Epithelial cell of proximal tubule (primary cell): ENCODE results near the gene PAQR5. TPM values are rescaled to one million over a fixed set of nuclear protein-coding genes. Genes with fewer than 3 reads are reported as not detected.
A peak's percentile ranks its signal among the peaks of the same experiment; 100 is the strongest.
"Not testable (repeated sequence)": the region's sequence is repeated elsewhere in the genome, so short reads cannot be mapped to it uniquely, and the experiment has no call there.

ENCODE experiments used
- DNase-seq: peaks from one replicate; pipeline ENCODE4 v3.0.0-alpha.2; 2011; ENCODE audit warnings: low read depth
- H3K4me3 ChIP-seq: 2 replicates; pipeline ENCODE4 v1.5.1; 2011; ENCODE audit warnings: low read depth, mild to moderate bottlenecking, low read length
- CTCF ChIP-seq: conservative IDR thresholded peaks from 2 replicates; pipeline ENCODE4 v1.5.1; 2012; ENCODE audit warnings: low read depth, mild to moderate bottlenecking, low read length
- total RNA-seq: library from RNA; depleted of rRNA; stranded (reverse); fragments of >200 nt; gene quantifications from 2 replicates; pipeline ENCODE4 v1.2.3, GENCODE V29; 2015

PAQR5 gene
- total RNA-seq, 1 donor from 2014 or later, result 9.5 TPM

GRCh38 chr15:69293741-69294615, 4.7 kb upstream of the PAQR5 start:
- DNase-seq, result no peak
- H3K4me3 ChIP-seq, result no peak overlapping the region
- no peak for TF ChIP-seq CTCF

- no peak for TF ChIP-seq CTCF
Observed at GRCh38 chr15:69296606-69297005, 2.1 kb upstream of the PAQR5 start.

GRCh38 chr15:69297642-69298353, 914 bp upstream of the PAQR5 start:
- peak overlapping the region; percentile 76 for H3K4me3 ChIP-seq
- TF ChIP-seq CTCF, result no peak
- DNase-seq, result no peak

More at GRCh38 chr15:69296606-69297005, 2.1 kb upstream of the PAQR5 start:
- no peak overlapping the region for H3K4me3 ChIP-seq
- no peak for DNase-seq

GRCh38 chr15:69298354-69298696, 387 bp upstream of the PAQR5 start:
- no peak for TF ChIP-seq CTCF
- no peak for DNase-seq
- H3K4me3 ChIP-seq, result peak overlapping the region; percentile 76

GRCh38 chr15:69299451-69299886, 757 bp downstream of the PAQR5 start:
- H3K4me3 ChIP-seq, result peak overlapping the region; percentile 76

GRCh38 chr15:69299943-69300588, 1.4 kb downstream of the PAQR5 start:
- DNase-seq, result no peak
- H3K4me3 ChIP-seq, result peak overlapping the region; percentile 76
- TF ChIP-seq CTCF, result no peak

More at GRCh38 chr15:69299451-69299886, 757 bp downstream of the PAQR5 start:
- TF ChIP-seq CTCF, result no peak
- DNase-seq, result no peak

- peak overlapping the region; percentile 25 for H3K4me3 ChIP-seq
- DNase-seq, result not testable (repeated sequence)
Observed at GRCh38 chr15:69301101-69301500, 2.4 kb downstream of the PAQR5 start.

GRCh38 chr15:69302087-69302486, 3.4 kb downstream of the PAQR5 start:
- not testable (repeated sequence) for DNase-seq, H3K4me3 ChIP-seq
